Stimulated activated naive CD8-positive, alpha-beta T cell treated with anti-CD3 and anti-CD28 coated beads, Interleukin-15, Interleukin-2, amounts not matched to agents 100 ng/mL and 50 ng/mL, for 24 hours (primary cell): ENCODE measurements around the gene MIEF1.
A peak's percentile ranks its signal among the peaks of the same experiment; 100 is the strongest.

Experiments
- H3K27ac Mint-ChIP-seq: one replicate; pipeline ENCODE4 v1.8.0; 2021; ENCODE audit warnings: mild to moderate bottlenecking, mixed read lengths
- H3K27me3 Mint-ChIP-seq: one replicate; pipeline ENCODE4 v1.8.0; 2021; ENCODE audit warnings: mixed read lengths
- H3K36me3 Mint-ChIP-seq: one replicate; pipeline ENCODE4 v1.8.0; 2021; ENCODE audit warnings: low read depth, mixed read lengths
- H3K4me1 Mint-ChIP-seq: one replicate; pipeline ENCODE4 v1.8.0; 2021; ENCODE audit warnings: low read depth, mixed read lengths
- H3K4me3 Mint-ChIP-seq: one replicate; pipeline ENCODE4 v1.8.0; 2021; ENCODE audit warnings: mild to moderate bottlenecking, mixed read lengths
- H3K9me3 Mint-ChIP-seq: one replicate; pipeline ENCODE4 v1.8.0; 2021; ENCODE audit warnings: mixed read lengths

The MIEF1 gene

GRCh38 chr22:39560127-39560526 lies 58.0 kb downstream of the MIEF1 start:
- Mint-ChIP-seq H3K4me3 (no peak overlapping the region), H3K4me1 (peaks cover 4% of the 10 kb centered on the region), H3K27me3 (peaks cover 31% of the 10 kb centered on the region), H3K9me3 (no peaks in the 10 kb centered on the region), H3K36me3 (no peaks in the 10 kb centered on the region), H3K27ac (no peak overlapping the region)

GRCh38 chr22:39562839-39563489 lies 60.9 kb downstream of the MIEF1 start:
- Mint-ChIP-seq H3K27ac (no peak overlapping the region), H3K4me3 (no peak overlapping the region), H3K9me3 (peaks cover 8% of the 10 kb centered on the region), H3K27me3 (peaks cover 14% of the 10 kb centered on the region), H3K36me3 (no peaks in the 10 kb centered on the region), H3K4me1 (peaks cover 12% of the 10 kb centered on the region)

GRCh38 chr22:39563571-39564428 lies 61.7 kb downstream of the MIEF1 start:
- H3K9me3 Mint-ChIP-seq, result peaks cover 8% of the 10 kb centered on the region

GRCh38 chr22:39565414-39565944 lies 63.4 kb downstream of the MIEF1 start:
- H3K9me3 Mint-ChIP-seq, result peaks cover 8% of the 10 kb centered on the region
- peak overlapping the region; percentile 53 for H3K27ac Mint-ChIP-seq
- no peak overlapping the region for H3K4me3 Mint-ChIP-seq
- peaks cover 2% of the 10 kb centered on the region for H3K27me3 Mint-ChIP-seq
- no peaks in the 10 kb centered on the region for H3K36me3 Mint-ChIP-seq
- H3K4me1 Mint-ChIP-seq, result peaks cover 13% of the 10 kb centered on the region

More at GRCh38 chr22:39563571-39564428, 61.7 kb downstream of the MIEF1 start:
- H3K27me3 Mint-ChIP-seq, result peaks cover 10% of the 10 kb centered on the region
- no peak overlapping the region for H3K4me3 Mint-ChIP-seq
- peaks cover 13% of the 10 kb centered on the region for H3K4me1 Mint-ChIP-seq
- H3K36me3 Mint-ChIP-seq, result no peaks in the 10 kb centered on the region
- H3K27ac Mint-ChIP-seq, result no peak overlapping the region

- Mint-ChIP-seq H3K36me3 (no peaks in the 10 kb centered on the region), H3K27me3 (no peaks in the 10 kb centered on the region), H3K27ac (peak overlapping the region; percentile 26), H3K4me1 (peaks cover 13% of the 10 kb centered on the region), H3K9me3 (peaks cover 8% of the 10 kb centered on the region), H3K4me3 (no peak overlapping the region)
Observed at GRCh38 chr22:39567135-39567946, 65.3 kb downstream of the MIEF1 start.
